ENCODE data around the gene TSPAN18. TPM values are rescaled to one million over a fixed set of nuclear protein-coding genes. Genes with fewer than 3 reads are reported as not detected.

Gene TSPAN18
- total RNA-seq, 1 donor from 2014 or later: 38.4 TPM

DNA sequence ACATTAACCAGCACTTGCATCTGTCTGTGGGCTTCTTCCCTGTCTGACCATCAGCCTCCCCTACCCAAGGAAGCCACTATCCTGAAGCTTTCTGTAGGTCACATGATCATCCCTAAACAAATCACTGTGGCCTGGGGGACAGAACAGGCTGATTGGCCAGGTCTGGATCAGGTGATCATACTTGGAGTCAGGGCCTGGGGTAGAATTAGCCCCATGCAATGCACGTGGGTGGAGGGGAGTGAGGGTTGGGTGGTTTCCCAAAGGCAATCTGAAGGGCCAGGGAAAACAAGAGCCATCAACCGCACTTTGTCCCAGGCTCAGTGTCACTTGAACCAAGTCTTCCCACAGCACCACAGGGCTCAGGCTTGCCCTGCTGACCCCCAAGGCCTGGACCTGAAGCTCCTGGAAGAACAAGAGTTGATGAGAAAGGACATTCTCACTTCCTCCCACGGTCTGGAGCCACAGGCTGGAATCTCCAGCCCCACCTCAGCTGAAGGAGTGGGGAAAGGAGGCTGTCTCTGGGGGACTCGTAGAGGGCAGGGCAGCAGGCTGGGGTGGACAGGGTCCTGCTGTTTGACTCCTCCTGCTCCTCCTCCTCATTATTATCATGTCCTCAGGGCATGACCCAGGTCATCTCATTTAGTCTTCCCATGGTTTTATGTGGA is 31.5 kb upstream of the TSPAN18 start:
- intact Hi-C loops (cut with DNase I): no loop called here
- DNase-seq (no peak), ATAC-seq (no peak)
- TF ChIP-seq, protein P1, sequence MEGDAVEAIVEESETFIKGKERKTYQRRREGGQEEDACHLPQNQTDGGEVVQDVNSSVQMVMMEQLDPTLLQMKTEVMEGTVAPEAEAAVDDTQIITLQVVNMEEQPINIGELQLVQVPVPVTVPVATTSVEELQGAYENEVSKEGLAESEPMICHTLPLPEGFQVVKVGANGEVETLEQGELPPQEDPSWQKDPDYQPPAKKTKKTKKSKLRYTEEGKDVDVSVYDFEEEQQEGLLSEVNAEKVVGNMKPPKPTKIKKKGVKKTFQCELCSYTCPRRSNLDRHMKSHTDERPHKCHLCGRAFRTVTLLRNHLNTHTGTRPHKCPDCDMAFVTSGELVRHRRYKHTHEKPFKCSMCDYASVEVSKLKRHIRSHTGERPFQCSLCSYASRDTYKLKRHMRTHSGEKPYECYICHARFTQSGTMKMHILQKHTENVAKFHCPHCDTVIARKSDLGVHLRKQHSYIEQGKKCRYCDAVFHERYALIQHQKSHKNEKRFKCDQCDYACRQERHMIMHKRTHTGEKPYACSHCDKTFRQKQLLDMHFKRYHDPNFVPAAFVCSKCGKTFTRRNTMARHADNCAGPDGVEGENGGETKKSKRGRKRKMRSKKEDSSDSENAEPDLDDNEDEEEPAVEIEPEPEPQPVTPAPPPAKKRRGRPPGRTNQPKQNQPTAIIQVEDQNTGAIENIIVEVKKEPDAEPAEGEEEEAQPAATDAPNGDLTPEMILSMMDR (IDR thresholded peaks at IDR 0.05): no peak
- Histone ChIP-seq H3K27ac (no peak overlapping the region), H3K4me3 (no peak overlapping the region), H3K9me3 (no peaks in the 10 kb centered on the region), H3K4me1 (no peaks in the 10 kb centered on the region), H3K36me3 (no peaks in the 10 kb centered on the region), H3K27me3 (ENCODE audit: low read depth) (no peaks in the 10 kb centered on the region)

DNA sequence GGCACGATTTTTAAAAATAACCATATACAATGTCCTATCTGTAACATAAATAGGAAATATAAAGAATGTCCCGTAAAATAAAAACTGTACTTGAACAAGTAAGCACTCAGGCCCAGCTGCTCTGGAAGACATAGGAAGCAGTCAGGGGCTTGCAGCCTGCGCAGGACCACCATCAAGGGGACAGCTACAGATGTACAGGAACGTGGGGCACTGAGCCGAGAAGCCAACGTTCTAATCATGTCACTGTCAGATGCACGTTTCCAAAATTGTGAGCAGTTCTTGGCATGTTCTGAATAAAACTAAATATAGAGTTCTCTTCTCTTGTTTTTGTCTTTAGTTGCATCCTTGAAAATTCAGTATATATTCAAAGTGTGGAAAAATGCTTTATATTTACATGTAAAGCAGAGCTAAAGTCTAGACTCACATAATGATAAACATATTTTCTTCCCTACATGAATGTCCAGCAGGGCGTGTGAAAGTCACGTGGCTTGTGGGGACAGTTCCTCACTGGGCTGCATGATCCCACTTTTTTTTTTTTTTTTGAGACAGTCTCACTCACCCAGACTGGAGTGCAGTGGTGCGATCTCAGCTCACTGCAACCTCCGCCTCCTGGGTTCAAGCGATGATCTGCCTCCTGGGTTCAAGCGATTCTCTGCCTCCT is 28.4 kb upstream of the TSPAN18 start:
- TF ChIP-seq, protein P1 (IDR thresholded peaks at IDR 0.05): no peak
- no peak for ATAC-seq
- H3K27me3 ChIP-seq (ENCODE audit: low read depth): no peaks in the 10 kb centered on the region
- no peak overlapping the region for H3K27ac ChIP-seq
- no peaks in the 10 kb centered on the region for H3K9me3 ChIP-seq
- intact Hi-C loops (cut with DNase I): no loop called here
- no peak overlapping the region for H3K4me3 ChIP-seq
- no peak for DNase-seq
- H3K4me1 ChIP-seq: peaks cover 5% of the 10 kb centered on the region
- H3K36me3 ChIP-seq: no peaks in the 10 kb centered on the region

DNA sequence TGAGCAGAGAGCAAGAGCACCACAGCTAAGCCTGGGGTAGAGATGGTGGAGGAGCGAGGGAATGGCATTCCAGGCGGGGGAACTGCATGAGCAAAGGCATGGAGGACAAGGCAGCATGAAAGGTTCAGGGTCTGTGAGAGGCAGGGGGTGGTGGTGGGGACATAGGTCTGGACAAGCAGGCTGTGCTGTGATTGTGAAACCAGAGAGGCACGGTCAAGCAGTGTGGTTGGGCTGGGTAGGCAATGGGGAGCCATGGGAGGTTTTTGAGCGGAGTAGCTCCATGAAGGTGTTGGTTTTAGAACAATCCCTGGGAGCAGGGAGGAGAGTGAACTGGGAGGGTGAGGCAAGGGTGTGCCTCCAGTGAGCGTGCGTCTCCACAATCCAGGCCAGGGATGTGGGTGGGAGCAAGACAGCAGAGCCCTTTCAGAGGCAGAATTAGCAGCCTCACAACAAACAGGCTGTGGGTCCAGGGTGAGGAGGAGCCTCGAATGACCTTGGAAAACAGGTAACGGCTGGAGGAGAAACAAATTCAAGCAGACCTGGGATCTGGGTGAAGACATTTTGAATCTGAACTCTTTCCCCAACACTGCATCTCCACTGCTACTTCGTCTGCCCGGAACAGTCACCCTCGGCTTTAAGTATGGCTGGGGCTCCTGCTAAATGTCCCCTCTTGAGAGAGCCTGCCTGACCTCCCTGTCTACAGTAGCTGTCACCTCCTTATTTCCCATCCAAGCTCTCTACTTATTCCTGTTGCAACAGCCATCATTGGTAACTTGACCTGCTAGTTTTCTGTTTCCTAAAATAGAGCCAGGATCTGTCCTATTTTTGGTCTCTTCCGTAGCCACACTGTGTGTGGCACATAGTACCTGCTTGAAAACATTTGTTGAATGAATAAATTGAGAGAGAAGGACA is 27.0 kb upstream of the TSPAN18 start:
- H3K4me1 ChIP-seq: peaks cover 5% of the 10 kb centered on the region
- no peaks in the 10 kb centered on the region for H3K27me3 ChIP-seq (ENCODE audit: low read depth)
- H3K36me3 ChIP-seq: no peaks in the 10 kb centered on the region
- intact Hi-C loops (cut with DNase I): no loop called here
- no peaks in the 10 kb centered on the region for H3K9me3 ChIP-seq
- TF ChIP-seq, protein P1 (IDR thresholded peaks at IDR 0.05): no peak
- H3K4me3 ChIP-seq: no peak overlapping the region
- ATAC-seq (no peak), DNase-seq (no peak)
- no peak overlapping the region for H3K27ac ChIP-seq

DNA sequence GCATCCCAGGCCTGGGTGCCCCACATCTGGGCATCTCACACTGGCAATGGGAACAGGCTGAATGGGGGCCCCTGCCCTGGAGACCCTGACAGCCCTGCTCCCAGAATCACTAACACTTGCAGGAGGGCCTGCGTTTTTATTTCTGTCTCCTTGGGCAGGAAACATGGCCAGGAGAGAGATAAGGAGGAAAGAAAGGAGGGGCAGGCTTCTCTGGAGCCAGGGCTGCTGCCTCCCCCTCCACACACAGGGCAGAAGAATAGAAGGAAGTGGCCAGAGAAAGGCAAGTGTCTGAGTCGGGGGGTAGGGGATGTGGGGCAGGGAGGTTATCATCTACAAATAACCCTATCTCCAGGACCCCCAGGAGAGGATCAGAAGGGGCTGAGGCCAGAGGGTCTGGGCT is 25.5 kb upstream of the TSPAN18 start:
- H3K27me3 ChIP-seq (ENCODE audit: low read depth): no peaks in the 10 kb centered on the region
- TF ChIP-seq, protein P1 (IDR thresholded peaks at IDR 0.05): no peak
- no peak for DNase-seq
- no peak for ATAC-seq
- no peaks in the 10 kb centered on the region for H3K9me3 ChIP-seq
- no peak overlapping the region for H3K27ac ChIP-seq
- peaks cover 5% of the 10 kb centered on the region for H3K4me1 ChIP-seq
- H3K36me3 ChIP-seq: no peaks in the 10 kb centered on the region
- intact Hi-C loops (cut with DNase I): no loop called here
- H3K4me3 ChIP-seq: no peak overlapping the region

DNA sequence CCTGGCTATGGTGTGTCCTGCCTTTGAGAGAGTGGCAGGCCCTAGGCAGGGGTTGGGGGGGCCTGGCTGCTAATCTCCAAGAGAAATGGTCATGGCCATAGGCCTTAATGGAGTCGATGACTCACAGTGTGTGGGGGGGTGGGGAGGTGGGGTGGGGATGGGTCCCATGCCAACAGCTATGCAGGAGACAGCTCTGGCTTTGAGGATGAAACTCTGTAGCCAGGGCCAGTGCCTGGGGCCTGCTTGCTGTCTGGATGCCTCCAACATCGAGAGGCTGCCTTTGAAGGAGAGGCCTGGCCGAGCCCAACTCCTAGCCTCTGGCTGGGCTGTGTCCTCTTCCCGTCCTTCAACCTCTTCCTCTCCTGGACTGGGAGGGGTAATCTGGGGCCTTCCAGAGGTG is 23.9 kb upstream of the TSPAN18 start:
- TF ChIP-seq, protein P1 (IDR thresholded peaks at IDR 0.05): no peak
- peaks cover 5% of the 10 kb centered on the region for H3K4me1 ChIP-seq
- H3K4me3 ChIP-seq: no peak overlapping the region
- intact Hi-C loops (cut with DNase I): no loop called here
- no peak for ATAC-seq
- DNase-seq: no peak
- no peaks in the 10 kb centered on the region for H3K9me3 ChIP-seq
- no peak overlapping the region for H3K27ac ChIP-seq
- H3K36me3 ChIP-seq: no peaks in the 10 kb centered on the region
- no peaks in the 10 kb centered on the region for H3K27me3 ChIP-seq (ENCODE audit: low read depth)

Data from lower lobe of right lung (tissue), 2 donors.